Middle frontal gyrus (tissue), 1 donor: ENCODE measurements around the gene ZNF324.

Experiments used
- DNase-seq: peaks from one replicate; pipeline ENCODE4 v3.0.0-alpha.2; 2015; ENCODE audit warnings: low spot score; ENCODE audit errors: extremely low spot score

ZNF324 gene

DNA sequence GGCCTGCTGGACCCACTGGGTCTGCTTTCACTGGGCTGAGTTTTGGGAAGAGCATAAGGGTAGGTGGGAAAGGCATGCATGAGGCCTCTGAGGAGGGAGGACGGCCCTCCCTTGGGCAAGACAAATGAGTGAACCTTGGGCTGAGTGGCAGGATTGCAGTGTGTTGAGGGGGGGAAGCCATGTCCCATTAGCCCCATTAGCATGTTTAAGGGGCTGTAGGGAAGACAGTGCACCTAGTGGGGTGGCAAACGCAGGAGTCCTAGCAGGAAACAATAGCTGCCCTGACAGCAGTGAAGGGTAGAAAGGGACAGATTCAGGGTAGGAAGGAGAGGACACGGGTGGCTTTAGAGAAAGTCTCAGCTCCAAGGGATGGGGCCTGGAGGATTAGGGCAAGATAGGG is 55.8 kb downstream of the ZNF324 start:
- no peak for DNase-seq
